Mucosa of stomach (tissue), 1 donor: ENCODE data around the gene ENTPD2.

Source experiments
- H3K27me3 ChIP-seq: one replicate; pipeline ENCODE4 v1.7.0; 2013; ENCODE audit warnings: mild to moderate bottlenecking, low read length; ENCODE audit not compliant: control insufficient read depth, insufficient read depth
- H3K36me3 ChIP-seq: one replicate; pipeline ENCODE4 v1.7.0; 2013; ENCODE audit warnings: low read length; ENCODE audit not compliant: control insufficient read depth, insufficient read depth
- H3K4me1 ChIP-seq: one replicate; pipeline ENCODE4 v1.7.0; 2013; ENCODE audit warnings: mild to moderate bottlenecking, low read length; ENCODE audit not compliant: control insufficient read depth, insufficient read depth
- H3K4me3 ChIP-seq: one replicate; pipeline ENCODE4 v1.7.0; 2013; ENCODE audit warnings: low read length
- H3K9ac ChIP-seq: one replicate; pipeline ENCODE4 v1.7.0; 2013; ENCODE audit warnings: mild to moderate bottlenecking, low read length, moderate library complexity
- H3K9me3 ChIP-seq: one replicate; pipeline ENCODE4 v1.7.0; 2013; ENCODE audit warnings: mild to moderate bottlenecking, low read length, moderate library complexity; ENCODE audit not compliant: control insufficient read depth
- donor health status: Pancreatic carcinoma.

Gene ENTPD2

DNA sequence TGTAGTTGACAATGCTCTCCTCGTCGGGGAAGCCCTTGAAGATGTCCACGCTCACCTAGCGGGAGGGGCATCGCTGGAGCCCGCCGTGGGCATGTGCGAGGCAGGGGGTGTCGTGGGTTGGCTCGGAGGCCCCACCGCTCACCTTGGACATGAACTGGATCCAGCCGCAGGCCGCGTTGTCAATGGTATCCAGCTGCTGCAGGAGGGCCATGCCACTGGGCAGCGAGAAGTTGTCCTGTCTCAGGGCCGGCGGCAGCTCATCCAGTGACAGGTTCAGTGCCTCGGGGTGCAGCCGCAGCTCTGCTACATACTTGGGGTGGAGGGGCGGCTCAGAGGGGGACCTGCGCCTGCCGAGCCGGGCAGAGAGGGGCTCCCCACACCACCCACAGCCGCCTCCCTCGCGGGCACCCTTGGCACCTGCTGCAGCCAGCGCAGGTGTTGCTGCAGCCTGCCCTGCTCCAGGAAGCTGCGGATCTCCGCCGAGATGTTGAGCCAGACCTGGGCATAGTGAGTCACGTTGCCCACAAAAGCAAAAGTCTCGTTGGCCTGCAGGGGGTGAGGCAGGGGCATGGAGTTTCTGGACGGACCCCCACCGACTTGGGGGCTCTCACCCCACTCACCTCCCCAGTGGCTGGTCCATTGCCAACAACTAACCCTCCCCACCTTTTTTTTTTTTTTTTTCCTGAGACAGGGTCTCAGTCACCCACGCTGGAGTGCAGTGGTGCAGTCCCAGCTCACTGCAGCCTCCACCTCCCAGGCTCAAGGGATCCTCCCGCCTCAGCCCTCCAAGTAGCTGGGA lies 34.9 kb downstream of the ENTPD2 start:
- H3K4me3 ChIP-seq, result no peak overlapping the region
- H3K36me3 ChIP-seq, result no peaks in the 10 kb centered on the region
- no peaks in the 10 kb centered on the region for H3K9me3 ChIP-seq
- H3K9ac ChIP-seq, result no peak overlapping the region
- peaks cover 20% of the 10 kb centered on the region for H3K4me1 ChIP-seq
- no peaks in the 10 kb centered on the region for H3K27me3 ChIP-seq

DNA sequence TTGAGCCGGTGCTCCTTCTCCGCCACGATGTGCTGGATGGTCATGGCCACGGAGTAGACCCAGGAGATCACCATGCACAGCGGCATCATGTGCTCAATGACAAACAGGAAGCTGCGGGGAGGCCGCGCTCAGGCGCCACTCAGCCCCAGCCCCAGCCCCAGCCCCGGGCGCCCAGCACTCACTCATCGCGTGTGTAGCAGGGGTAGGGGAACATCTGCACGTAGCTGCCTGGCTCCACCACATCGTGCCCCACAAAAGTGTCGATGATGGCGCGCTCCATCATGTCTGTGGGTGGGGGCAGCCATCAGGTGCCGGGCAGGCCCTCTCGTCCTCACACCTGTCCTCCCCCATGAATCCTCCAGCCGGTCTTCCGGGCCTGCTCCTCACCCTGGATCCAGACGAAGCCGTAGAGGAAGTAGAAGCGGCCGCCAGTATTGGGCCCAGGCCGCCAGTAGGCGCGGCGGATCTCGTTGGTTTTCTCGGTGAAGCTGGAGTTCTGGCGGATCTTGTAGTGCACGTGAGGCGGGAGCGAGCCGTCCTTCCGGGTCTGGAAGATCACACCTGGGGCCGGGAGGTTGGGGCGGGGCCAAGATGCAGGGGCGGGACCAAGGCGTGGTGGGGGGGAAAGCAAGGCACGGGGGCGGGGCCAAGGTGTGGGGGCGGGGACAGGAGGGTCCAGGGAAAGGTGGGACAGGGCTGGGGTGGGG lies 35.9 kb downstream of the ENTPD2 start:
- peaks cover 17% of the 10 kb centered on the region for H3K4me1 ChIP-seq
- no peaks in the 10 kb centered on the region for H3K36me3 ChIP-seq
- H3K27me3 ChIP-seq, result no peaks in the 10 kb centered on the region
- H3K4me3 ChIP-seq, result no peak overlapping the region
- no peak overlapping the region for H3K9ac ChIP-seq
- H3K9me3 ChIP-seq, result no peaks in the 10 kb centered on the region

DNA sequence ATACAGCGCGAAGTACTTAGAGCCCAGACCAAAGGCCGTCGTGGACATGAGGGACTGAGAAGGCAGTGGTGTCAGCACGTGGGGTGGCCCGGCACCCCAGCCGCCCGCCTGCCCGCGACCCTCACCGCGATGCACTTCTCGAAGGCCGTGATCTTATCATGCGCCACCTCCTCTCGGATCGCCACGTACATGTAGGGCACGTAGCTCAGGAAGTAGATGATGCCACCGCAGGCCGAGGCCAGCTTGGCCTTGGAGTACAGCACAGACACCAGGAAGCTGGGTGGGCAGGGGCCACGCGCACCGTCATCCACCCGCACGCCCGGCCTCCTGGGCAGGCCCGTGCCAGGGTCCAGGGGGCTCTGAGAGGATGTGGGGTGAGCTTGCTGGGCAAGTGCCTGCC lies 36.8 kb downstream of the ENTPD2 start:
- Histone ChIP-seq H3K36me3 (no peaks in the 10 kb centered on the region), H3K9me3 (no peaks in the 10 kb centered on the region), H3K4me1 (peaks cover 8% of the 10 kb centered on the region), H3K27me3 (no peaks in the 10 kb centered on the region), H3K4me3 (no peak overlapping the region), H3K9ac (no peak overlapping the region)

DNA sequence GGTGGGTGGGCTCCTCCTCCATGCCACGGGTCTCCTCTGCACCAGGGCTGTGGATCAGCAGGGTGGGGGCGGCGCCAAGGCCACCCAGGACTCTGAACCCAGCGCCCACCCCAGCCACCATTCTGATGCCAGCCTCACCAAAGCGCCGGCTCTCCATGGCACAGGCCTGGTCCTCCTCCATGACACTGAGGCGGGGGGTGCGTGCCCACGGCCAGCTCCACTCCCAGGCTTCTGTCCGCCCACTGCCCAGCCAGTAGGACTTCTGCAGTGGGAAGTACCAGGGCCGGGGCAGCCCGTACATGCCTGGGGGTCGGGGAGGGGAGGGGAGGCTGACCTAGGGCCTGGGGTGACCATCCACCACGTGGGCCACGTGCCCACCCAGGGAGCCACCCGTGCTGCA lies 37.4 kb downstream of the ENTPD2 start:
- Histone ChIP-seq H3K4me1 (peaks cover 1% of the 10 kb centered on the region), H3K36me3 (no peaks in the 10 kb centered on the region), H3K27me3 (no peaks in the 10 kb centered on the region), H3K9ac (no peak overlapping the region), H3K9me3 (no peaks in the 10 kb centered on the region), H3K4me3 (no peak overlapping the region)

DNA sequence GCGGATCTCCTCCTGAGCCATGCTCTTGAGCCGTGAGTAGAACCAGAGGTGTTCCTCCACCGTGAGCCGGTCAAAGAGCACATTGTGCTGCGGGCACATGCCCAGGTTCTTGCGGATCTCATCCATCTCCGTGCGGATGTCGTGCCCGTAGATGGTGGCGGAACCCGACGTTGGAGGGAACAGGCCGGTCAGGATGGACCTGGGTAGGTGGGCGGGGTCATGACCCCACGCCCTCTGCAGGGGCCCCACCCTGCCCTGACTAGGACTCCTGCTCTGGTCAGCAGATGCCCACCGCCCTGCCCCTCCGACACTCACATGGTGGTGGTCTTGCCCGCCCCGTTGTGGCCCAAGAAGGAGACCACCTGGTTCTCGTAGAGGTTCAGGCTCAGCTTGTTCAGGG lies 37.9 kb downstream of the ENTPD2 start:
- Histone ChIP-seq H3K9me3 (no peaks in the 10 kb centered on the region), H3K4me1 (no peaks in the 10 kb centered on the region), H3K4me3 (no peak overlapping the region), H3K9ac (no peak overlapping the region), H3K36me3 (no peaks in the 10 kb centered on the region), H3K27me3 (no peaks in the 10 kb centered on the region)

DNA sequence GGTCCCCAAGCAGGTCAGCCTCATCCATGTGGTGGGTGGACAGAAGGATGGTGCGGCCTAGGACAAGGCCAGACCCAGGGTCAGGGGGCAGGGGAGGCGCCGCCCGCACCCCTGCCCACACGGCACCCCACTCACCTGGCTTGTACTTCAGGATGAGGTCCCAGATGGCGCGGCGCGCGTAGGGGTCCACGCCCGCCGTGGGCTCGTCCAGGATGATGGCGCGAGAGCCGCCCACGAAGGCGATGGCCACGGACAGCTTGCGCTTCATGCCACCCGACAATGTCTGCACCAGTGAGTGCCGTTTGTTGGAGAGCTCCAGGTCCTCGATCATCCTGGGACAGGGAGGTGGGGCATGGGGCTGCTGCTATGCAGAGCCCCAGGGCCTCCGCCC lies 38.3 kb downstream of the ENTPD2 start:
- Histone ChIP-seq H3K4me1 (no peaks in the 10 kb centered on the region), H3K36me3 (no peaks in the 10 kb centered on the region), H3K4me3 (no peak overlapping the region), H3K9ac (no peak overlapping the region), H3K27me3 (no peaks in the 10 kb centered on the region), H3K9me3 (no peaks in the 10 kb centered on the region)

DNA sequence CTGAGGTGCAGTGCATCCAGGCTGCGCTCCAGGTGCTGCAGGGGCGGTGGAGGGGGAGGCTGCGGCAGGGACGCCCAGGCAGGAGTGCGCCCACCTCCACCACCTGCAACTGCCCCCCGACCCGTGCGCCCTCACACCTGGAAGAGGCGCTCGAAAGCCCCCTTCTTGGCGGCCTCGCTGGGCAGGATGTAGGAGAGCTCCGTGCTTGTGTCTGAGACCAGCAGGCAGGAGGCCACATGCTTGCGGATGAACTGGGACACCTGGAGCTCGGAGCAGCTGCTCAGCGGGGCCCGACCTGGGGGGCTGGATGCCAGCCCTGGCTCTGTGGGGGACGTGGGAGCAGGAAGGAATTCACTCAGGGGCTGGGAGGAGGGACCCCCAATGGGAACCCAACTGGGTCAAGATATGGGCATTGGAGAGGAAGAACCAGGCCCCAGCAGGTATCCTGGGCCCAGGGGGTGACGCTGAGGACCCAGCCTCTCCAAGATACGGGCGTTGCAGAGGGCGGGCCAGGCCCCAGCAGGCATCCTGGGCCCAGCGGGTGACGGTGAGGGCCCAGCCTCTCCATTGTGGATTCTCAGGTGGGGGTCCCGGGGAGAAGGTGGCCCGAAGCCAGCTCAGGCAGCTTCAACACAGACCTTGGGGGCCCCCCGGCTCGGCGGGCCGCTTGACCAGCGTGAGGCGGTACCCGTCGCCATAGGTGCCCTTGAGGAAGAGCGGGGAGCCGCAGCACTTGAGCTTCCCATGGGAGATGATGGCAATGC lies 38.9 kb downstream of the ENTPD2 start:
- Histone ChIP-seq H3K36me3 (no peaks in the 10 kb centered on the region), H3K4me3 (no peak overlapping the region), H3K9me3 (no peaks in the 10 kb centered on the region), H3K4me1 (no peaks in the 10 kb centered on the region), H3K9ac (no peak overlapping the region), H3K27me3 (no peaks in the 10 kb centered on the region)

DNA sequence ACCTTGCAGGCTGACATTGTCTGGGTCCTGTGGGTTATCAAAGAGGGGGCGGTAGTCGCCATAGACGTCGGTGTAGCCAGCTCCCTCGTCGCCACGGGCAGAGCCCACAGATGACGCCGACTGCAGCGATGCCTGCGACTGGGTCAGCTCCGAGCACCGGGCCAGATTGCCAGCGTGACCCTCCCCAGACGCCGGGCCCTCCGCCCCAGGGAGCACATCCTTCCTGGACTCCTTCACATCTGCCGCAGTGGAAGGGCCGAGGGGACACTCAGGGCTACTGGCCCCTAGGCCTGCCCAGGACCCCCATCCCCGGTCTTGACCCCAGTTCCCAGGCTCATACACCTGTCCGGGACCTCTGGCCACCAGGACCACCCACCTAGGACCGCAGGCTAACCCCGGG lies 39.7 kb downstream of the ENTPD2 start:
- Histone ChIP-seq H3K4me3 (no peak overlapping the region), H3K36me3 (no peaks in the 10 kb centered on the region), H3K9me3 (no peaks in the 10 kb centered on the region), H3K27me3 (no peaks in the 10 kb centered on the region), H3K9ac (no peak overlapping the region), H3K4me1 (no peaks in the 10 kb centered on the region)

DNA sequence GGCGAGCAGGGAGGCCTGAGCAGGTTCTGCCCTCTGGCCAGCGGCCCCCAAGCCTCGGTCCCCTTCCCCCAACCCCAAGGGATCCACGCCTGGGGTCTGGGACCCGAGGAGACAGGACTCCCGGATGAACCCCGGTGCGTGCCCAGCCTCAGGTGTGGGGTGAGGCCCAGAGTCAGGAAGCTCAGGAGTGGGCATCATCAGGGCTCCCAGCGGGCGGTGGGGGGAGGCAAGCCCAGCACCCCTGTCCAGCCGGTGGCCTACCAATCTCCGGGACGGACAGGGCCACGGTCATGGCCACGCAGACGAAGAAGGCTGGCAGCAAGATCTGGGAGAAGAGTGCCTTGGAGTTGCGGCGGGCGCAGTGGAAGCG lies 40.3 kb downstream of the ENTPD2 start:
- no peaks in the 10 kb centered on the region for H3K9me3 ChIP-seq
- H3K4me1 ChIP-seq, result no peaks in the 10 kb centered on the region
- no peak overlapping the region for H3K4me3 ChIP-seq
- no peaks in the 10 kb centered on the region for H3K27me3 ChIP-seq
- H3K36me3 ChIP-seq, result no peaks in the 10 kb centered on the region
- H3K9ac ChIP-seq, result no peak overlapping the region

DNA sequence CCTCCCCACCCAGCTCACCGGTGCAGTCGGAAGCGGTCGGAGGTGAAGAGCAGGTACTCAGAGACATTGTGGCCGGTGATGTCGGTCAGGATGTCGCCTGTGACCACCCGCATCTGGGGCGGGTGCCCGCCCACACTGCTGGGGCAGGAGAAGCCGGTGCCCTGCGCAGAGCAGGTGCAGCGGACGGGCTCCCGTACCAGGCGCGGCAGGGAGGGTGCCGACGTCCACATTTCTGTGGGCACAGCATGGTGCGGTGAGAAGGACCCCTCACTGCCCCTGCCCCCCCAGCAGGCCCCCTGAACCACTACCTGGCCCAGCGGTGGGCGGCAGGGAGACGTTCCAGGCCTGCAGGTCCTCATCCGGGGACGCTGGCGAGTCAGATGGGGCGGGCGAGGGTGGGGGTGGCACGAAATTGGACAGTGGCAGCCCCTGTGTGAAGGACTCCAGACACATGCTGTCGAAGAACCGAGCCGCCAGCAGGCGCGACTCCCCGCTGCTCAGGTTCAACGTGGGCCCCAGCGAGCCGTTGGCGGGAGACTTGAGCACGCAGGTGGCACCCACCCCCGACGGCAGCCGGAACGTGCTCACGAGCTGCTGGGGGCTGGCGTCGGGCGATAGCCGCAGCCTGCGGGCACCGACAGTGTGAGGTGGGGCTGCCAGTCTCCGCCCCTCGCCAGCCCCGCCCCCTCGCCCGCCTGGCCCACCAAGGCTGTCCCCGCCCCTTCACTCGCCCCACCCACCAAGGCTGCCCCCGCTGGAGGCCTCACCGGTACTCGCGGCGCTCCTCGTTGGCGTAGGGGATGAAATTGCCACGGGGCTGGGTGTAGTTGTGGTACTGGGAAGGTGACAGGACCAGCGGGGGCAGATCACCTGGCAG lies 40.9 kb downstream of the ENTPD2 start:
- Histone ChIP-seq H3K4me1 (no peaks in the 10 kb centered on the region), H3K9me3 (no peaks in the 10 kb centered on the region), H3K36me3 (no peaks in the 10 kb centered on the region), H3K9ac (no peak overlapping the region), H3K27me3 (no peaks in the 10 kb centered on the region), H3K4me3 (no peak overlapping the region)

DNA sequence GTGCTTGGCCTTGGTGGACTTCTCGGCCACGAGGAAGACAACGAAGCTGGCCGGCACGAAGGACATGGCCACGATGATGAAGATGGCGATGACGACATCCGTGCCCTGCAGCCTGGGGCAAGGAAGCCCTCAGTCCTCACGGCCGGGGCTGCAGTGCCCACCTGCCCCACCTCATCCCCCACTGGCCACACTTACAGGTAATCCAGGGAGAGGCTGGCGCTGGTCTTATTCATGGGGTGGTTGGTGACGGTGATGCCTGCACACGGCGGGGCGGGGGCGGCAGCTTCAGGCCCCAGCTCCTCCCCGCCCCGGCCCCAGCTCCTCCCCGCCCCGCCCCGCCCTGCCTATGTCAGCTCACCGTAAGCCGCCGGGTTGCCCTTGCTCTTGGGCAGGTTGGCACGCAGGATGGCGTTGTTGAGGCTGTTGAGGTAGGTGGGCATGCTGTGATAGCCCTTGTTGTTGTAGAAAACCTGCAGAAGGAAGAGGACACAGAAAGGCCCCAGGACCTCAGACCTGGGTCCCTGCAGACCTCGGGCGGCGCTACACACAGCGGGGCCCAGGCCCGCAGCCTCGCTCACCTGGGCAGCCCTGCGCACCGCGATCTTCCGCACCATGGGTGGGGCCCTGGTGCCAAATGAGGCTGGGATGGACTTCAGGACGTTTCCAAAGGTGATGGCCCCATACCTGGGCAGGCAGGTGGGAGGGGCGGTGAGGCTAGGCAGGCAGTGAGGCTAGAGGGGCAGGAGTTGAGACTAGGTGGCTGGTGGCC lies 41.8 kb downstream of the ENTPD2 start:
- no peak overlapping the region for H3K4me3 ChIP-seq
- no peaks in the 10 kb centered on the region for H3K27me3 ChIP-seq
- H3K9me3 ChIP-seq, result no peaks in the 10 kb centered on the region
- no peaks in the 10 kb centered on the region for H3K4me1 ChIP-seq
- H3K36me3 ChIP-seq, result no peaks in the 10 kb centered on the region
- H3K9ac ChIP-seq, result no peak overlapping the region
